ENCODE measurements around the gene SMO.
"Not testable (repeated sequence)": the region's sequence is repeated elsewhere in the genome, so short reads cannot be mapped to it uniquely, and the experiment has no call there.

Gene SMO

GRCh38 chr7:129208667-129209066, 20.2 kb downstream of the SMO start:
- DNase-seq (ENCODE audit: low read depth, low spot score): no peak

- DNase-seq (ENCODE audit: low read depth, low spot score): no peak
Measured at GRCh38 chr7:129209067-129209926, 20.9 kb downstream of the SMO start.

GRCh38 chr7:129210256-129210988, 22.0 kb downstream of the SMO start:
- no peak for DNase-seq (ENCODE audit: low read depth, low spot score)

GRCh38 chr7:129210989-129211312, 22.5 kb downstream of the SMO start:
- DNase-seq (ENCODE audit: low read depth, low spot score): no peak

GRCh38 chr7:129212126-129212525, 23.7 kb downstream of the SMO start:
- no peak for DNase-seq (ENCODE audit: low read depth, low spot score)

- DNase-seq (ENCODE audit: low read depth, low spot score): no peak
Measured at GRCh38 chr7:129212596-129212995, 24.2 kb downstream of the SMO start.

- no peak for DNase-seq (ENCODE audit: low read depth, low spot score)
Measured at GRCh38 chr7:129213828-129214227, 25.4 kb downstream of the SMO start.

- not testable (repeated sequence) for DNase-seq (ENCODE audit: low read depth, low spot score)
Measured at GRCh38 chr7:129215691-129216090, 27.3 kb downstream of the SMO start.

- DNase-seq (ENCODE audit: low read depth, low spot score): not testable (repeated sequence)
Measured at GRCh38 chr7:129216101-129216715, 27.8 kb downstream of the SMO start.

GRCh38 chr7:129216821-129217416, 28.5 kb downstream of the SMO start:
- not testable (repeated sequence) for DNase-seq (ENCODE audit: low read depth, low spot score)

- DNase-seq (ENCODE audit: low read depth, low spot score): no peak
Measured at GRCh38 chr7:129218514-129219062, 30.2 kb downstream of the SMO start.

GRCh38 chr7:129219166-129219565, 30.7 kb downstream of the SMO start:
- not testable (repeated sequence) for DNase-seq (ENCODE audit: low read depth, low spot score)

- no peak for DNase-seq (ENCODE audit: low read depth, low spot score)
Measured at GRCh38 chr7:129222064-129222463, 33.6 kb downstream of the SMO start.

GRCh38 chr7:129224251-129225205, 36.1 kb downstream of the SMO start, which contains the start of gene AHCYL2:
TSS of gene AHCYL2 (plus strand) at chr7:129225030.
- DNase-seq (ENCODE audit: low read depth, low spot score): peak; percentile 94

GRCh38 chr7:129225206-129225930, 36.9 kb downstream of the SMO start:
- no peak for DNase-seq (ENCODE audit: low read depth, low spot score)

GRCh38 chr7:129225931-129226572, 37.6 kb downstream of the SMO start:
- DNase-seq (ENCODE audit: low read depth, low spot score): no peak

- no peak for DNase-seq (ENCODE audit: low read depth, low spot score)
Measured at GRCh38 chr7:129227646-129228578, 39.5 kb downstream of the SMO start.

- DNase-seq (ENCODE audit: low read depth, low spot score): no peak
Measured at GRCh38 chr7:129228633-129229032, 40.2 kb downstream of the SMO start.
